ENCODE results near the gene MAP2K5.

Gene MAP2K5

GRCh38 chr15:67785431-67785830 lies 242.9 kb downstream of the MAP2K5 start:
- no peak for DNase-seq

DNA sequence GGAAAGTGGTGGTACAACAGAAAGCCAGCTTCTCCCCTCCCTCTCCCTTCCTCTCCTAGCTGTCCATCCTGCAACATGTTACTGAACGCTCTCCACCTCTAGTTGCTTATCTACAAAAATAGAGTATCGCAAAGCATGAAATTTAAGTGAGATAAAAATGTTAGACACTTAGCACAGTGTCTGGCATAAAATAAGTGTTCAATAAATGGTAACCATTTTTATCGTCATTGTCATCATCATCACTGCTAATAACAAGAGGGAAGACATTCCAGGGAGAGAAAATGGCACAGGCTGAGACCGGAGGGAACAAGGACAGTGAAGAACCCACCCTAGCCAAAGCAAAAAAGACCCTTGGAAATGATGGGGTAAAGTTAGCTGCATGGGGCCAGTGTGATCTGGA lies 244.1 kb downstream of the MAP2K5 start:
- DNase-seq: no peak

GRCh38 chr15:67788986-67789385 lies 246.5 kb downstream of the MAP2K5 start:
- DNase-seq: no peak

GRCh38 chr15:67790610-67791319 lies 248.3 kb downstream of the MAP2K5 start:
- no peak for DNase-seq

GRCh38 chr15:67792250-67792942 lies 249.9 kb downstream of the MAP2K5 start:
- DNase-seq: no peak

GRCh38 chr15:67794832-67795574 lies 252.5 kb downstream of the MAP2K5 start:
- DNase-seq: no peak

- DNase-seq: no peak
Observed at GRCh38 chr15:67796196-67797127, 254.0 kb downstream of the MAP2K5 start.

DNA sequence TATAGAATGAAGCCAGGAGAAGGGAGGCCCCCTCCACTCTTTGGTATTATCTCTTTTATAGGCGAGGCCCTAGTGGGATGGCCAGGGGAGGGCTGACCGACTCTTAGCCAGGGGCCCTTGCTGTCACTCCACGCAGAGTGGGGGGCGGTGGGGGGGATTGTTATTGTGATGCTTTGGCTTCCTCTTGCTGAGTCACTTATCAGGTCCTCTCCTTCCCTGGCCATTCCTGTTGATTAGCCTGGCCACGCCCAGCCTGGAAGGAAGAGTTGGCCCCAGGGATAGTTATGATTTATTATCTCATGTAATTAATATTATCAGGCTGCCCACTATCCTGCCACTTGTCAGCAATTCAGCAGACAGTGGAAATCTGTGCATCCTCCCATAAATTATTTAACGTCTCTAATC lies 257.3 kb downstream of the MAP2K5 start:
- DNase-seq: no peak

DNA sequence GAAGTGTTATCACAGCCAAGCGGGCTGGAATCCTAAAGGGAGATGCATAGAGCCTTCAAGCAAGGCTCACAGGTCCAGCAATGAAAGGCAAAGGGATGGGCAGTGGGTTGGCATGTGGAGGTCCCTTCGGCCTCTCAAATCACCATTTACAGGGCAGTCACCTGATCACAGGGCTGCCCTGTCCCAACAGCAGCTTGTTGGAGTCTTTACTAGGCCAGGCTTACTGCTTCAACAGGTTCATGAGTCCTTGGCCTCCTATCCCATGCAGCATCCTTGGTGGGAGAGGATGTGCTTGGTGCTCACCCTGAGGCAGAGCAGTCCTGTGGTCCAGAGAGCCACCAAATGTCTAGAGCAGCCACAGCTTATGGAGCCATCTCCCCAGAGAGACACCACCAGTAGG lies 258.6 kb downstream of the MAP2K5 start:
- no peak for DNase-seq

DNA sequence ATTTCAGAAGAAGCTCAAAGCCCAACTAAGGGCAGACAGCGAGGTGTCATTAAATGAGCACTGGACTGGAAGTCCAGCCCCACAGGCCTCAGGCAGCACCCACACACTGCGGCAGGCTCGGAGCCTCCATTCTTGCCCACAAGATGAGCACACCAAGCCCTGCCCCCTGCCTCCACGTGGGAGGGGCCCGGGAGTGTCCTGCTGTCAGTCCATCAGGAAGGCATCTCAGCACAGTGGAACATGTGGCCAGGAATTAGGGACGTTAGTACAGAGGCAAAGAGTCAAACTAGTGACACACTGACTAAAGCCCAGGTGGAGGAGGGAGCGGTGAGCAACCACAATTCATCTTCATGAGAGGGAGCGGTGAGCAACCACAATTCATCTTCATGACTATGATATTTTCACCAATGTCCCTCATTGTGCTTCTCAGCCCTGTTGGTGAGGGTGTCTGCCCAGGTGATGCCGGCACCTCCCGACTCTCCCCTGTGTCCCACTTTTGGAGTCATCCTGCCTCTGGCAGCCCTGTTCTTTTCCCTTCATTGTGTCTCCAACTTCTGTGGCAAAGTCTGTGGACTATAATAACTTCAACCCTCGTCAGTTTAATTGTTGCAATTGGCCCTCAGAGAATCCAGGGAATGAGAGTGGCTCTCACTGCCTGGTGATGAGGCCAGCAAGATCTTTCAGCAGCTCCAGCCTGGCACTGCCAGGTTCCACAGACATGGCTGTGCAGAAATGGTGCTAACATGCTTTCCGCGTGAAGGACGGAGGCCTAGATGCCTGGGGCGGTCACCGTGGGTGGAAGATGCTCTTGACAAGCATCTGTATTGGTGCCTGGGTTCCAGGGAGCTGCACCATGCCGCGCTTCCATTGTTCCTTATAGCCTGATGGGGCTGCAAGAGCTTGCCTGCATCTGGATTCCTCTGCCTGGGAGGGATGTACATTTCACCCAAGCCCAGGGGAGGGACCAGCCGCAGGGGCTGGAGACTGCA lies 259.7 kb downstream of the MAP2K5 start:
- no peak for DNase-seq

GRCh38 chr15:67803299-67803698 lies 260.8 kb downstream of the MAP2K5 start:
- DNase-seq: no peak

DNA sequence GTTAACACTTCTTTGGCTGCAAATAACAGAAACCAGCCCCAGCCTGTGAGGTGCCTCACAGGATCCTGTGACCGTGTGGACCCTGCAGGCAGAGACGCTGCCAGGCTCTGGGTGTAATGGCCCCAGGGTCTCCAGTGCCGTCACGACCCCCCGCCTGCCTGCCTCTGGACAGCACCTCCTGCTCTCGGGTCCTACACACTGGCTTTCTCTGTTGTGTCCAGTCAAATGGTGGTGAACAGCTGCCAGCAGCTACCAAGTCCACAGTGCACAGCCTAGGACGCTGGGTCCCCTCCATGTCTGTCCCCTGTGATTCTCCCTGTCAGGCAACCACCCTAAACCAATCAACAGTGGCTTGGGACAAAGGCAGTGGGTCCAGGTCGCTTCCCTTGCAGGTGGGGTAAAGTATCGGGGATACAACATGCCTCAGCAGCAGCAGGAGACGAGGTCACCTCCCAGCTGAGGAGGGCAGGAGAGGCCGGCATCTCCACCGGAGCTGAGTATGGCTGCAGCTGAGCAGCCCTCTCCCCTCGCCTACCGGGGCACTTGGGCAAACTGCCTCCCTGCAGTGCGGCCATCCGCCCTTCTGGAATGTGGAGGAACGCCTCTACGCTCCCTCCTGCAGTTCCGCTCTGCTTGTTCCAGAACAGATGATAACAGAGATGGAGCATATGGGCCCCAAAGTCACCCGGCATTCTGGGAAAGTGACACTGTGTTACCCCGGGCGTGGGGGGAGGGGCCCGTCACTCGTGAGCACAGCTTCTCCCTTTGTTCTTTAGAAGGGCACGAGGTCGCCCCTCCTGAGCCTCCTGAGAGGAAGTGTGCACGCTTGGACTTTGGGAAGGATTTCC lies 261.7 kb downstream of the MAP2K5 start:
- no peak for DNase-seq

DNA sequence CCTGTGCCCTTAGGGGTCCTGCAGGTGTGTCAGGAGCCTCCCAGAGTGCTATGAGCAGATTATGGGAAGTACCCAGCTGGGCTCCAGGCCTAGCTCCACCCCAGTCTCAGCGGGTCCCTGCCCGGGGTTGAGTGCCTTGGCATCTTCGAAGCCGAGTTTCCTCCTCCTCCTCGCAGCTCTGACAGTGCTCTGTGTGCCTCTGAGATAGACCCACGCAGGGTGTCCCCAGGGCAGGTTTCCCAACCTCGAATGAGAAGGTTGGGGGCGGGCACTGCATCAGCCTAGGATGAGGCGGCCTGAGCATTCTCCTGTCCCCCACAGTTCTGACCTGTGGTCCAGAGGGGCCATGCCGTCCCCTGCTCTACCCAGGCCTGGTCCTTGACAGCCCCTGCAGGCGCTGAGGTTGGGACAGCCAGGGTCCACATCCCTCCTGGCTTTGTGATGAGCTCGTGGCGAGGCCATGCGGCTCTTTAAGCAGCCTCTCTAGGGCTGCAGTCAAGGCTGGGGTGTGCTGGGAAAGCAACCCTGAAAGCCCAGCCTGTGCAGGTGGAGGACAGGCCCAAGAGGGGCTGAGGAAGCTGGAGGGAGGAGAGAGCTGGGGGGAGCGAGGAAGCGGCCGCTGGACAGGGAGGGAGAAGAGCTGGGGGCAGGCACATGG lies 262.6 kb downstream of the MAP2K5 start:
- DNase-seq: no peak

- DNase-seq: no peak
Observed at GRCh38 chr15:67805666-67806516, 263.4 kb downstream of the MAP2K5 start.

DNA sequence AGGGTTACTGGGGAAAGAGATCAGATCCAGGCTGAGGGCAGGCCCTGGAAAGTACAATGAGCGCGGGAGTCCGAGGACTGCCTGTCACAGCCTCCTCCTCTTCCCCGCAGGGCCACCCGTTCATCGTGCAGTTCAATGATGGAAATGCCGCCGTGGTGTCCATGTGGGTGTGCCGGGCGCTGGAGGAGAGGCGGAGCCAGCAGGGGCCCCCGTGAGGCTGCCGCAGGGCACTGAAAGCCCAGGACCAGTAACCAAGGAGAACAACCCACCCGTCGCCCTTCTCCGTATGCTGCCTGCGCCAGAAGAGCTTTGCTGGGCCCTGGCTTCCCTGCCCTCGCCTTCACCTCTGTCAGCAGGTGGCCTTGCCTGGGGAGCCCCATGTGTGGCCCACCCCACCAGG lies 264.0 kb downstream of the MAP2K5 start:
- DNase-seq: no peak

DNA sequence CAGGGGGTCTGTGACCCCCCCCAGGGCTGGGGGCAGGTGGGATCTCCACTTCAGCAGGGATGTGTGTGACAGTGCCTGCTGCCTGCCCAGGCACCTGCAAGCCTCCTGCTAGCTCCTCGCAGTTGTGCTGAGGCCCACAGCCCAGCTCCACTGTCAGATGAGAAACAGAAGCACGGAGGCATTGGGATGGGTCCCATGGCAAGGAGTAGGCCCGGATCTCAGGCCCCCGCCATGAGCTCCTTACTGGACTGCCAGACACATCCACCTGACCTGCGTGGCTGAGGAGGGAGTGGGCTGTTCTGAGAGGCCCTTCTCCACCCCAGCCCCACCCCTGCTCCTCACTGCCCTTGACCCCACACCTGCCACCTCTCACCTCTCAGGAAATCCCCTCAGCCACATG lies 264.6 kb downstream of the MAP2K5 start:
- DNase-seq: no peak

DNA sequence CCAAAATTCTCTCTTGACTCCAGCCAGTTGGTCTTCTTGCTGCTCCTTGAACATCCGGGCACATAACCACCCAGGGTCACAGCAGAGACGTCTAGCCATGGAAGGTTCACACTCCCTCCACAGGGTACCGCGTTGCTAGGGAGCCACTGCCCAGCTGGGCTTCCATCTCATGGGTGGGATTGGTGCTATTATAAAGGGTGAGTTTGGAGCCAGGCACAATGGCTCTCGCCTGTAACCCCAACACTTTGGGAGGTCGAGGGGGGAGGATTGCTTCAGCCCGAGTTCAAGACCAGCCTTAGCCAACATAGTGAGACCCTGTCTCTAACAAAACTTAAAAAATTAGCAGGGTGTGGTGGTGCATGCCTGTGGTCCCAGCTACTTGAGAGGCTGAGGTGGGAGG lies 265.3 kb downstream of the MAP2K5 start:
- no peak for DNase-seq

- no peak for DNase-seq
Observed at GRCh38 chr15:67808821-67809220, 266.3 kb downstream of the MAP2K5 start.

- DNase-seq: no peak
Observed at GRCh38 chr15:67809441-67809840, 266.9 kb downstream of the MAP2K5 start.

Data from effector CD4-positive, alpha-beta T cell (primary cell).